HEK293 (cell line): ENCODE data around the gene PCDH9.
A peak's percentile ranks its signal among the peaks of the same experiment; 100 is the strongest.

Source experiments
- CTCF ChIA-PET: fragments of 350-600 bp; formaldehyde crosslinking; extraction: SDS; loops from one replicate; lab custom pipeline; 2021; ENCODE audit warnings: antibody characterized with exemption; lab: Yijun Ruan, JAX
- POLR2A ChIA-PET: fragments of 300-600 bp; formaldehyde crosslinking; extraction: SDS; loops from one replicate; lab custom pipeline; 2020; ENCODE audit warnings: antibody characterized with exemption, inconsistent platforms; lab: Yijun Ruan, JAX
- H3K27ac ChIP-seq: fragments of 200-500 bp; sonication (Bioruptor generic); 2 replicates; pipeline ENCODE4 v1.5.1; 2014; ENCODE audit warnings: low read depth, low read length, control low read depth, inconsistent platforms; ENCODE audit errors: extremely low read depth
- H3K36me3 ChIP-seq, 2 experiments: fragments of 200-500 bp in 1 of 2; sonication (Bioruptor generic) in 1 of 2; 1 replicate in 1 of 2; 2 replicates in 1 of 2; pipeline ENCODE4 v1.5.1; 2014 to 2017; ENCODE audit warnings: inconsistent platforms in 2 of 2, low read length in 2 of 2; ENCODE audit not compliant: control insufficient read depth in 2 of 2, insufficient read depth in 1 of 2
- H3K4me1 ChIP-seq: fragments of 200-500 bp; sonication (Bioruptor generic); 2 replicates; pipeline ENCODE4 v1.5.1; 2014; ENCODE audit warnings: mild to moderate bottlenecking, low read length, inconsistent platforms; ENCODE audit not compliant: control insufficient read depth, insufficient read depth
- H3K4me3 ChIP-seq: 2 replicates; pipeline ENCODE4 v1.5.1; 2011; ENCODE audit warnings: low read depth, mild to moderate bottlenecking, control low read depth, low read length, moderate library complexity
- H3K9me3 ChIP-seq: fragments of 200-500 bp; sonication (Bioruptor generic); 2 replicates; pipeline ENCODE4 v1.5.1; 2014; ENCODE audit warnings: low read depth, low read length, inconsistent platforms; ENCODE audit not compliant: control insufficient read depth, insufficient read depth
- BCL6B ChIP-seq: fragments of 450-650 bp; formaldehyde crosslinking; IDR thresholded peaks from 2 replicates; pipeline ENCODE4 v1.5.1; 2017; ENCODE audit warnings: missing biosample characterization, missing genetic modification characterization
- ELK4 ChIP-seq: IDR thresholded peaks from 2 replicates; pipeline ENCODE4 v1.6.1; 2011; ENCODE audit warnings: mild to moderate bottlenecking, low read depth, low read length, borderline replicate concordance
- FEZF1 ChIP-seq: fragments of 450-650 bp; formaldehyde crosslinking; IDR thresholded peaks from 2 replicates; pipeline ENCODE4 v1.5.1; 2016; ENCODE audit warnings: missing biosample characterization, missing genetic modification characterization
- GFI1B ChIP-seq: fragments of 450-650 bp; formaldehyde crosslinking; IDR thresholded peaks from 2 replicates; pipeline ENCODE4 v1.5.1; 2016; ENCODE audit warnings: missing biosample characterization, missing genetic modification characterization
- IKZF3 ChIP-seq: fragments of 450-650 bp; IDR thresholded peaks from 2 replicates; pipeline ENCODE4 v1.5.0; 2018; ENCODE audit warnings: missing biosample characterization, mild to moderate bottlenecking, missing genetic modification characterization, moderate library complexity
- KLF10 ChIP-seq: fragments of 450-650 bp; IDR thresholded peaks from 2 replicates; pipeline ENCODE4 v1.5.1; 2018; ENCODE audit warnings: missing biosample characterization, mild to moderate bottlenecking, missing genetic modification characterization
- KLF7 ChIP-seq: fragments of 450-650 bp; formaldehyde crosslinking; IDR thresholded peaks from 2 replicates; pipeline ENCODE4 v1.5.1; 2016; ENCODE audit warnings: missing biosample characterization, missing genetic modification characterization, borderline replicate concordance
- KLF9 ChIP-seq: fragments of 450-650 bp; formaldehyde crosslinking; IDR thresholded peaks from 2 replicates; pipeline ENCODE4 v1.5.1; 2016; ENCODE audit warnings: missing biosample characterization, missing genetic modification characterization, low read depth
- OSR2 ChIP-seq: fragments of 450-650 bp; formaldehyde crosslinking; IDR thresholded peaks from 2 replicates; pipeline ENCODE4 v1.5.1; 2016; ENCODE audit warnings: missing biosample characterization, missing genetic modification characterization
- PRDM6 ChIP-seq: fragments of 450-650 bp; formaldehyde crosslinking; IDR thresholded peaks from 2 replicates; pipeline ENCODE4 v1.5.1; 2017; ENCODE audit warnings: missing biosample characterization, missing genetic modification characterization
- SETDB1 ChIP-seq: IDR thresholded peaks from one replicate; pipeline ENCODE4 v1.6.1; 2017; ENCODE audit warnings: mild to moderate bottlenecking, low read length, moderate library complexity, mixed read lengths; ENCODE audit not compliant: insufficient read length
- SP2 ChIP-seq: fragments of 450-650 bp; formaldehyde crosslinking; IDR thresholded peaks from 2 replicates; pipeline ENCODE4 v1.5.1; 2016; ENCODE audit warnings: missing biosample characterization, missing genetic modification characterization
- TCF7L2 ChIP-seq: IDR thresholded peaks from 2 replicates; pipeline ENCODE4 v1.6.1; 2011; ENCODE audit warnings: low read depth, mild to moderate bottlenecking, inconsistent platforms, low read length, moderate library complexity, borderline replicate concordance
- TRIM28 ChIP-seq: IDR thresholded peaks from 2 replicates; pipeline ENCODE4 v1.6.1; 2011; ENCODE audit warnings: low read length, control low read depth, borderline replicate concordance
- WT1 ChIP-seq: fragments of 450-650 bp; formaldehyde crosslinking; IDR thresholded peaks from 2 replicates; pipeline ENCODE4 v1.5.1; 2016; ENCODE audit warnings: missing biosample characterization, missing genetic modification characterization
- ZBTB44 ChIP-seq: fragments of 450-650 bp; IDR thresholded peaks from 2 replicates; pipeline ENCODE4 v1.5.1; 2018; ENCODE audit warnings: missing biosample characterization, mild to moderate bottlenecking, missing genetic modification characterization
- ZNF138 ChIP-seq: fragments of 450-650 bp; formaldehyde crosslinking; IDR thresholded peaks from 2 replicates; pipeline ENCODE4 v1.5.1; 2016; ENCODE audit warnings: missing biosample characterization, missing genetic modification characterization, borderline replicate concordance
- ZNF174 ChIP-seq: fragments of 450-650 bp; formaldehyde crosslinking; IDR thresholded peaks from 2 replicates; pipeline ENCODE4 v1.5.0; 2017; ENCODE audit warnings: missing biosample characterization, mild to moderate bottlenecking, missing genetic modification characterization
- ZNF18 ChIP-seq: fragments of 450-650 bp; formaldehyde crosslinking; IDR thresholded peaks from 2 replicates; pipeline ENCODE4 v1.5.1; 2016; ENCODE audit warnings: missing biosample characterization, missing genetic modification characterization
- ZNF24 ChIP-seq: fragments of 450-650 bp; formaldehyde crosslinking; IDR thresholded peaks from 2 replicates; pipeline ENCODE4 v1.5.1; 2016; ENCODE audit warnings: missing biosample characterization, missing genetic modification characterization
- ZNF274 ChIP-seq, 2 experiments: fragments of 200-500 bp in 1 of 2; fragments of 450-650 bp in 1 of 2; sonication (Bioruptor generic) in 1 of 2; formaldehyde crosslinking in 1 of 2; IDR thresholded peaks; 2 replicates each; pipeline versions ENCODE4 v1.5.1 to v1.6.1; 2014 to 2016; ENCODE audit warnings: borderline replicate concordance in 1 of 2, inconsistent platforms in 1 of 2, low read length in 1 of 2, missing biosample characterization in 1 of 2, missing genetic modification characterization in 1 of 2
- ZNF354C ChIP-seq: fragments of 450-650 bp; formaldehyde crosslinking; IDR thresholded peaks from 2 replicates; pipeline ENCODE4 v1.5.1; 2016; ENCODE audit warnings: missing biosample characterization, missing genetic modification characterization, low read depth, borderline replicate concordance
- ZNF48 ChIP-seq: fragments of 450-650 bp; formaldehyde crosslinking; IDR thresholded peaks from 2 replicates; pipeline ENCODE4 v1.5.1; 2016; ENCODE audit warnings: missing biosample characterization, missing genetic modification characterization
- ZNF501 ChIP-seq: fragments of 450-650 bp; formaldehyde crosslinking; IDR thresholded peaks from 2 replicates; pipeline ENCODE4 v1.5.1; 2016; ENCODE audit warnings: missing biosample characterization, missing genetic modification characterization
- ZNF561 ChIP-seq: fragments of 450-650 bp; IDR thresholded peaks from 2 replicates; pipeline ENCODE4 v1.5.1; 2018; ENCODE audit warnings: missing biosample characterization, missing genetic modification characterization, borderline replicate concordance
- ZNF664 ChIP-seq: fragments of 450-650 bp; formaldehyde crosslinking; IDR thresholded peaks from 2 replicates; pipeline ENCODE4 v1.5.1; 2016; ENCODE audit warnings: missing biosample characterization, missing genetic modification characterization
- ZNF843 ChIP-seq: fragments of 450-650 bp; formaldehyde crosslinking; IDR thresholded peaks from 2 replicates; pipeline ENCODE4 v1.5.1; 2016; ENCODE audit warnings: missing biosample characterization, missing genetic modification characterization
- ZSCAN23 ChIP-seq: fragments of 450-650 bp; formaldehyde crosslinking; IDR thresholded peaks from 2 replicates; pipeline ENCODE4 v1.5.1; 2016; ENCODE audit warnings: missing biosample characterization, missing genetic modification characterization
- ZSCAN30 ChIP-seq: fragments of 450-650 bp; IDR thresholded peaks from 2 replicates; pipeline ENCODE4 v1.5.1; 2018; ENCODE audit warnings: missing biosample characterization, mild to moderate bottlenecking, missing genetic modification characterization, moderate library complexity
- TF ChIP-seq, protein P1 (sequence below): fragments of 450-650 bp; formaldehyde crosslinking; IDR thresholded peaks from 2 replicates; pipeline ENCODE4 v1.5.1; 2016; ENCODE audit warnings: missing biosample characterization, missing genetic modification characterization

PCDH9 gene

GRCh38 chr13:66528944-66529576 lies 701.1 kb downstream of the PCDH9 start:
- H3K27ac ChIP-seq, result no peak overlapping the region
- CTCF ChIA-PET, result no interaction called here
- TF ChIP-seq GFI1B (tag by site-specific recombination) (peak; percentile 15; the same call in 1 of the 2 replicates), ZNF274 (IDR thresholded peaks at IDR 0.05; ENCODE audit: low read length) (no peak), ZNF274 (tag by site-specific recombination; IDR thresholded peaks at IDR 0.05; ENCODE audit: borderline replicate concordance) (no peak), ZNF501 (tag by site-specific recombination) (0 out of 2 replicates have a peak, but pooled peaks have one; percentile 33), WT1 (peak; percentile 96), ZNF174 (no peak), ZNF664 (tag by site-specific recombination) (no peak), SP2 (tag by site-specific recombination) (peak; percentile 36; the same call in 1 of the 2 replicates), ZNF561 (tag by site-specific recombination) (0 out of 2 replicates have a peak, but pooled peaks have one; percentile 16), KLF7 (tag by site-specific recombination) (no peak), SETDB1 (peak; percentile 36), ZNF48 (no peak), PRDM6 (peak; percentile 91), ZBTB44 (tag by site-specific recombination) (peak; percentile 88), TCF7L2 (peak; percentile 99), FEZF1 (tag by site-specific recombination) (peak; percentile 92), KLF9 (tag by site-specific recombination) (0 out of 2 replicates have a peak, but pooled peaks have one; percentile 17), ZNF138 (tag by site-specific recombination) (no peak), ELK4 (peak; percentile 32; the same call in 1 of the 2 replicates), KLF10 (0 out of 2 replicates have a peak, but pooled peaks have one; percentile 43), ZNF354C (tag by site-specific recombination) (no peak), IKZF3 (tag by site-specific recombination) (0 out of 2 replicates have a peak, but pooled peaks have one; percentile 18), OSR2 (tag by site-specific recombination) (peak; percentile 87), ZSCAN30 (tag by site-specific recombination) (0 out of 2 replicates have a peak, but pooled peaks have one; percentile 29), ZNF24 (tag by site-specific recombination) (0 out of 2 replicates have a peak, but pooled peaks have one; percentile 27), ZNF843 (tag by site-specific recombination) (peak; percentile 63; the same call in 1 of the 2 replicates), TRIM28 (peak; percentile 99), ZNF18 (tag by site-specific recombination) (0 out of 2 replicates have a peak, but pooled peaks have one; percentile 11), BCL6B (tag by site-specific recombination) (peak; percentile 8; the same call in 1 of the 2 replicates), ZSCAN23 (0 out of 2 replicates have a peak, but pooled peaks have one; percentile 28)
- TF ChIP-seq, protein P1, sequence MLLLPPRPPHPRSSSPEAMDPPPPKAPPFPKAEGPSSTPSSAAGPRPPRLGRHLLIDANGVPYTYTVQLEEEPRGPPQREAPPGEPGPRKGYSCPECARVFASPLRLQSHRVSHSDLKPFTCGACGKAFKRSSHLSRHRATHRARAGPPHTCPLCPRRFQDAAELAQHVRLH (tag by site-specific recombination), result 0 out of 2 replicates have a peak, but pooled peaks have one; percentile 11

More at GRCh38 chr13:66528944-66529576, 701.1 kb downstream of the PCDH9 start:
- Histone ChIP-seq H3K4me1 (no peaks in the 10 kb centered on the region), H3K9me3 (no peaks in the 10 kb centered on the region), H3K4me3 (no peak overlapping the region), H3K36me3 (no peaks in the 10 kb centered on the region)
- POLR2A ChIA-PET, result no interaction called here
